Fibroblast of lung (primary cell): ENCODE measurements around the gene RUFY3. TPM values are rescaled to one million over a fixed set of nuclear protein-coding genes. Genes with fewer than 3 reads are reported as not detected.

ENCODE experiments used
- DNase-seq, 2 donors: peaks; one replicate each; pipeline versions ENCODE4 v3.0.0 to v3.0.0-alpha.2; 2010; ENCODE audit warnings: low read depth in 2 of 2
- H2AFZ ChIP-seq: 2 replicates; pipeline ENCODE4 v1.5.1; 2012; ENCODE audit warnings: low read length, control low read depth, inconsistent platforms
- H3K27ac ChIP-seq: 2 replicates; pipeline ENCODE4 v1.5.1; 2011; ENCODE audit warnings: low read length, control low read depth; ENCODE audit not compliant: insufficient read depth
- H3K27me3 ChIP-seq: 2 replicates; pipeline ENCODE4 v1.5.1; 2011; ENCODE audit warnings: mild to moderate bottlenecking, low read length; ENCODE audit not compliant: control insufficient read depth, insufficient read depth
- H3K36me3 ChIP-seq: 2 replicates; pipeline ENCODE4 v1.5.1; 2011; ENCODE audit warnings: low read length; ENCODE audit not compliant: control insufficient read depth, insufficient read depth
- H3K4me1 ChIP-seq: 2 replicates; pipeline ENCODE4 v1.5.1; 2011; ENCODE audit warnings: low read length; ENCODE audit not compliant: control insufficient read depth, insufficient read depth; ENCODE audit errors: extremely low read depth
- H3K4me2 ChIP-seq: 2 replicates; pipeline ENCODE4 v1.5.1; 2011; ENCODE audit warnings: low read length, control low read depth; ENCODE audit not compliant: insufficient read depth; ENCODE audit errors: extremely low read depth
- H3K4me3 ChIP-seq, 4 experiments: fragments of 200-600 bp in 1 of 4; sonication (generic) in 1 of 4; replicated peaks in 1 of 4; 2 replicates each; pipeline ENCODE4 v1.5.1; 2011 to 2016; ENCODE audit warnings: low read length in 4 of 4, low read depth in 3 of 4, mild to moderate bottlenecking in 3 of 4, control low read depth in 2 of 4, inconsistent platforms in 1 of 4, mixed read lengths in 1 of 4; ENCODE audit not compliant: insufficient read depth in 1 of 4; ENCODE audit errors: control extremely low read depth in 1 of 4
- H3K79me2 ChIP-seq: 2 replicates; pipeline ENCODE4 v1.5.1; 2012; ENCODE audit warnings: mild to moderate bottlenecking, low read length, inconsistent platforms; ENCODE audit not compliant: control insufficient read depth, insufficient read depth
- H3K9ac ChIP-seq: 2 replicates; pipeline ENCODE4 v1.5.1; 2011; ENCODE audit warnings: mild to moderate bottlenecking, low read length, control low read depth; ENCODE audit not compliant: insufficient read depth
- H3K9me3 ChIP-seq: 2 replicates; pipeline ENCODE4 v1.5.1; 2012; ENCODE audit warnings: low read depth, low read length; ENCODE audit not compliant: control insufficient read depth, insufficient read depth
- H4K20me1 ChIP-seq: 2 replicates; pipeline ENCODE4 v1.5.1; 2011; ENCODE audit warnings: low read length; ENCODE audit not compliant: control insufficient read depth, insufficient read depth; ENCODE audit errors: extremely low read depth
- EZH2 ChIP-seq: IDR thresholded peaks from 2 replicates; pipeline ENCODE4 v1.5.1; 2012; ENCODE audit warnings: low read length, control low read depth, mild to moderate bottlenecking; ENCODE audit errors: missing control alignments
- polyA plus RNA-seq, 2 donors: library from polyadenylated mRNA; depleted of rRNA in 1 of 2; stranded (reverse) in 1 of 2; unstranded in 1 of 2; fragments of >200 nt; gene quantifications; 2 replicates each; pipeline ENCODE4 v1.2.1, GENCODE V29; 2011 to 2012; ENCODE audit warnings: missing spikeins in 1 of 2
- total RNA-seq: library from RNA; depleted of rRNA; stranded (reverse); fragments of >200 nt; gene quantifications from 2 replicates; pipeline ENCODE4 v1.2.1, GENCODE V29; 2014
- TF ChIP-seq, protein P1 (sequence below), 2 donors: IDR thresholded peaks in 1 of 2; conservative IDR thresholded peaks in 1 of 2; 1 replicate in 1 of 2; 2 replicates in 1 of 2; pipeline ENCODE4 v1.5.1; 2011 to 2012; ENCODE audit warnings: low read length in 2 of 2, control low read depth in 1 of 2, inconsistent platforms in 1 of 2, low read depth in 1 of 2, mild to moderate bottlenecking in 1 of 2

The RUFY3 gene
- total and polyA plus RNA-seq, 2 donors (not counting 1 experiment from before 2014, with no cell fraction given): 36.3 to 97.8 TPM

DNA sequence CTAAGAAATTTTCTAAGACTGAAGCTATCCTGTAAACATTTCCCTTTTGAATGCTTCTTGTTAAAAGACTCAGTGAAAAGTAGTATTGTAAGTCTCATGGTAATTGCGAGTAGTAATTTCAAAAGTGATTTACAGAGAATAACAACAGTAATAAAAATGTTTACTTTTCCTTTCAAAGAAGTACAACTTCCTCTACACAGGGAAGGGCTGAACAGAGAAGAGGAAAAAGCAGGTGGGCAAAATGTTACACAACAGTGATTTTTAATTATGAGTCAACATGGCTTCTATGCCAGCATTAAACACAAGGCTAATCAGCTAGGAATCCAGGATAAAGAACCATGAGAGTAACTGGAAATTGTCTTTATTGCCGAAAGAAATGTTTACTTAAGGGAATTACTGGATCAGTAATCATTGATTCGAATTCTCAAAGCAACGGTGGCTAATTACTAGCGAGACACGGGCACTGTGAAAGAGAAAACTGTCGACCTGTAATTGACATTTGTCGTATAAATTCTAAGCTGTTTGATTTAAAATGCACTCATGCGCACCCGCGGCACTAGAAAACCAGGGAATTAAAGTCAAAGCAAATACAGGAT is 18.0 kb upstream of the RUFY3 start:
- H3K36me3 ChIP-seq: no peaks in the 10 kb centered on the region
- H3K4me1 ChIP-seq: peaks cover 4% of the 10 kb centered on the region
- peaks cover 22% of the 10 kb centered on the region for H3K79me2 ChIP-seq
- H4K20me1 ChIP-seq: no peaks in the 10 kb centered on the region
- no peaks in the 10 kb centered on the region for H3K9me3 ChIP-seq
- H3K4me2 ChIP-seq: peak overlapping the region; percentile 95
- peak overlapping the region; percentile 62 for H2AFZ ChIP-seq
- peak; percentile 72 to 75 for DNase-seq
- TF ChIP-seq EZH2: no peak
- TF ChIP-seq, protein P1, sequence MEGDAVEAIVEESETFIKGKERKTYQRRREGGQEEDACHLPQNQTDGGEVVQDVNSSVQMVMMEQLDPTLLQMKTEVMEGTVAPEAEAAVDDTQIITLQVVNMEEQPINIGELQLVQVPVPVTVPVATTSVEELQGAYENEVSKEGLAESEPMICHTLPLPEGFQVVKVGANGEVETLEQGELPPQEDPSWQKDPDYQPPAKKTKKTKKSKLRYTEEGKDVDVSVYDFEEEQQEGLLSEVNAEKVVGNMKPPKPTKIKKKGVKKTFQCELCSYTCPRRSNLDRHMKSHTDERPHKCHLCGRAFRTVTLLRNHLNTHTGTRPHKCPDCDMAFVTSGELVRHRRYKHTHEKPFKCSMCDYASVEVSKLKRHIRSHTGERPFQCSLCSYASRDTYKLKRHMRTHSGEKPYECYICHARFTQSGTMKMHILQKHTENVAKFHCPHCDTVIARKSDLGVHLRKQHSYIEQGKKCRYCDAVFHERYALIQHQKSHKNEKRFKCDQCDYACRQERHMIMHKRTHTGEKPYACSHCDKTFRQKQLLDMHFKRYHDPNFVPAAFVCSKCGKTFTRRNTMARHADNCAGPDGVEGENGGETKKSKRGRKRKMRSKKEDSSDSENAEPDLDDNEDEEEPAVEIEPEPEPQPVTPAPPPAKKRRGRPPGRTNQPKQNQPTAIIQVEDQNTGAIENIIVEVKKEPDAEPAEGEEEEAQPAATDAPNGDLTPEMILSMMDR (conservative IDR thresholded peaks at IDR 0.05 in 1 of 2, IDR thresholded peaks at IDR 0.05 in 1 of 2; ENCODE audit: low read depth in 1 of 2, low read length in 2 of 2): no peak
- H3K4me3 ChIP-seq: peak overlapping the region; percentile 51 to 71 (median 67)
- H3K9ac ChIP-seq: peak overlapping the region; percentile 81
- no peaks in the 10 kb centered on the region for H3K27me3 ChIP-seq
- H3K27ac ChIP-seq: peak overlapping the region; percentile 91

DNA sequence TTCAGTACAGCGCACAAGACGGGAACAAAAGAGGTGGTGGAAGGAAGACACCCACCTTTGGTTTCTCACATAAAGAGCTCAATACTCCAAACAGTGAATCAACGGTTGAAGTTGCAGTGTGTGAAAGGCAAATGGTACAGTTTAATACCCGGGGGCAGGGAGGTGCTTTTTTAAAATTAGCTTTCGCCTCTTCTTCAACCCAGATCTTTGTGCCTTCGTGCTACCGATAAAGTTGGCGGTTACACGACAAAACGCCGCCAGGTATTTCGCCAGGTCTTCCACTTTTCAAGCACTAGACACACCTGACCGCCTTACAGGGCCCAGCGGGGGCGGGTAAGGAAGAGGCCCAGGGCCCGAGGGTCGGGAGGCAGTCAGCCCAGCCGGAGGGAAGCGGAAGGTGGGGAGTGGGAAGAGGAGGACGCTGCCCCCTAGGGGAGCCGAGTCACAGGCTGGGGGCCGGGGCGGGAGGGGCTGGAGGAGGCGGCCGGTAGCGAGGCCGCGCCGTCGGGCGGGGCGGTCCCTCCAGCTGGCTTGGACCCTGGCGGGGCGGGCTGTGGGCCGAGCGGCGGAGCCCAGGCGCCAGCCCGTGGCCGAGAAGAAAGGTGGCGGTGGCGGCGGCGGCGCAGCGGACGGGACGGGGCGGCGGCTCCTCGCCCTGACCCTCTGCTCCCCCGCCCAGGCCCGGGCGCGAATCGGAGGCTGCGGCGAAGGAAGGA is 17.4 kb upstream of the RUFY3 start:
- H4K20me1 ChIP-seq: no peaks in the 10 kb centered on the region
- DNase-seq: peak; percentile 68 to 81
- peaks cover 28% of the 10 kb centered on the region for H3K79me2 ChIP-seq
- H3K4me3 ChIP-seq: peak overlapping the region; percentile 64 to 71 (median 68)
- H3K4me2 ChIP-seq: peak overlapping the region; percentile 95
- no peaks in the 10 kb centered on the region for H3K27me3 ChIP-seq
- peak overlapping the region; percentile 62 for H2AFZ ChIP-seq
- no peaks in the 10 kb centered on the region for H3K9me3 ChIP-seq
- H3K4me1 ChIP-seq: peaks cover 4% of the 10 kb centered on the region
- H3K9ac ChIP-seq: peak overlapping the region; percentile 81
- TF ChIP-seq, protein P1 (conservative IDR thresholded peaks at IDR 0.05 in 1 of 2, IDR thresholded peaks at IDR 0.05 in 1 of 2; ENCODE audit: low read depth in 1 of 2, low read length in 2 of 2): peak; percentile 27 to 30
- TF ChIP-seq EZH2: no peak
- H3K27ac ChIP-seq: peak overlapping the region; percentile 91
- no peaks in the 10 kb centered on the region for H3K36me3 ChIP-seq

DNA sequence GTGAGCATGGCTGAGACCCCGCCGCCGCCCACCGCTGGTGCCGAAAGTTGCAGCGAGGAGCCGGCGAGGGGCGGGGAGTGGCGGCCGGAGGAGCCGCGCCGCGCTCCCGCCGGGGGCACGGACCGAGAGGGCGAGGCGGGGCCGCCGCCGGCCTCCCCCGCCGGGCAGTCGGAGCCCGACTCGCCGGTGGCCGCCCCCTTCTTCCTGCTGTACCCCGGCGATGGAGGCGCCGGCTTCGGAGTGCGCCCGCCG is 16.9 kb upstream of the RUFY3 start:
- peaks cover 4% of the 10 kb centered on the region for H3K4me1 ChIP-seq
- H3K4me3 ChIP-seq: peak overlapping the region in 3 of 4 experiments; percentile 67 to 71 (median 70)
- H3K9me3 ChIP-seq: no peaks in the 10 kb centered on the region
- peaks cover 33% of the 10 kb centered on the region for H3K79me2 ChIP-seq
- no peaks in the 10 kb centered on the region for H4K20me1 ChIP-seq
- DNase-seq: no peak
- H3K9ac ChIP-seq: peak overlapping the region; percentile 81
- peak overlapping the region; percentile 26 for H3K4me2 ChIP-seq
- H3K27me3 ChIP-seq: no peaks in the 10 kb centered on the region
- no peaks in the 10 kb centered on the region for H3K36me3 ChIP-seq
- H3K27ac ChIP-seq: peak overlapping the region; percentile 91
- H2AFZ ChIP-seq: peak overlapping the region; percentile 27
- no peak for TF ChIP-seq EZH2
- TF ChIP-seq, protein P1 (conservative IDR thresholded peaks at IDR 0.05 in 1 of 2, IDR thresholded peaks at IDR 0.05 in 1 of 2; ENCODE audit: low read depth in 1 of 2, low read length in 2 of 2): no peak
